Neural cell (in vitro differentiated cells): Measurements from ENCODE around the gene PSEN2. TPM values are rescaled to one million over a fixed set of nuclear protein-coding genes. Genes with fewer than 3 reads are reported as not detected.

Source experiments
- H2AFZ ChIP-seq: fragments of 200-600, 300-800 bp; sonication (generic), shearing (Covaris generic); 2 replicates; pipeline ENCODE4 v1.6.0; 2014; ENCODE audit warnings: low read depth, mild to moderate bottlenecking, antibody characterized with exemption, low read length, moderate library complexity
- H3F3A ChIP-seq: fragments of 200-600 bp; shearing (Covaris generic); 2 replicates; pipeline ENCODE4 v1.6.1; 2016; ENCODE audit warnings: mild to moderate bottlenecking, moderate library complexity, mixed read lengths, antibody characterized with exemption, low read length; ENCODE audit not compliant: insufficient read depth, poor library complexity, severe bottlenecking
- H3K27ac ChIP-seq: fragments of 200-600, 300-800 bp; sonication (generic), shearing (Covaris generic); 2 replicates; pipeline ENCODE4 v1.5.1; 2014; ENCODE audit warnings: mild to moderate bottlenecking, low read length, moderate library complexity
- H3K27me3 ChIP-seq: fragments of 300-800, 200-600 bp; sonication (generic), shearing (Covaris generic); 2 replicates; pipeline ENCODE4 v1.6.0; 2014; ENCODE audit warnings: mild to moderate bottlenecking, low read depth, low read length, moderate library complexity; ENCODE audit not compliant: insufficient read depth
- H3K36me3 ChIP-seq: fragments of 300-800, 200-600 bp; sonication (generic), shearing (Covaris generic); 2 replicates; pipeline ENCODE4 v1.5.1; 2014; ENCODE audit warnings: mild to moderate bottlenecking, antibody characterized with exemption, low read length, moderate library complexity; ENCODE audit not compliant: insufficient read depth
- H3K4me2 ChIP-seq: fragments of 300-800, 200-600 bp; sonication (generic), shearing (Covaris generic); 2 replicates; pipeline ENCODE4 v1.6.0; 2014; ENCODE audit warnings: mild to moderate bottlenecking, low read length
- H3K4me3 ChIP-seq: fragments of 300-800, 200-600 bp; sonication (generic), shearing (Covaris generic); 2 replicates; pipeline ENCODE4 v1.5.1; 2014; ENCODE audit warnings: mild to moderate bottlenecking, low read length, moderate library complexity
- H3K79me2 ChIP-seq: fragments of 200-600 bp; shearing (Covaris generic); replicated peaks from 2 replicates; pipeline ENCODE4 v1.6.0; 2014; ENCODE audit warnings: mild to moderate bottlenecking, low read length, moderate library complexity; ENCODE audit not compliant: insufficient read depth
- H3K9ac ChIP-seq: fragments of 300-800, 200-600 bp; sonication (generic), shearing (Covaris generic); 2 replicates; pipeline ENCODE4 v1.6.1; 2016; ENCODE audit warnings: mild to moderate bottlenecking, low read length, mixed read lengths
- H3K9me2 ChIP-seq: fragments of 200-600 bp; shearing (Covaris generic); 2 replicates; pipeline ENCODE4 v1.6.1; 2016; ENCODE audit warnings: mild to moderate bottlenecking, low read length, mixed read lengths; ENCODE audit not compliant: insufficient read depth
- H3K9me3 ChIP-seq: fragments of 200-600, 300-800 bp; sonication (generic), shearing (Covaris generic); 2 replicates; pipeline ENCODE4 v1.6.1; 2016; ENCODE audit warnings: mild to moderate bottlenecking, mixed run types, low read length, moderate library complexity, mixed read lengths
- H4K20me1 ChIP-seq: fragments of 200-600 bp; shearing (Covaris generic); 2 replicates; pipeline ENCODE4 v1.6.1; 2016; ENCODE audit warnings: mild to moderate bottlenecking, mixed run types; ENCODE audit not compliant: insufficient read depth
- CTCF ChIP-seq: fragments of 450-650 bp; IDR thresholded peaks from 2 replicates; pipeline ENCODE4 v1.5.1; 2014; ENCODE audit warnings: antibody characterized with exemption, mild to moderate bottlenecking, moderate library complexity; ENCODE audit not compliant: poor library complexity, severe bottlenecking
- EP300 ChIP-seq: fragments of 450-650 bp; conservative IDR thresholded peaks from 2 replicates; pipeline ENCODE4 v1.6.1; 2014; ENCODE audit warnings: antibody characterized with exemption, mild to moderate bottlenecking, moderate library complexity; ENCODE audit not compliant: poor library complexity, severe bottlenecking
- EZH2 ChIP-seq: fragments of 200-600, 300-800 bp; shearing (Covaris generic), sonication (generic); IDR thresholded peaks from 2 replicates; pipeline ENCODE4 v1.6.1; 2014; ENCODE audit warnings: antibody characterized with exemption, low read length, borderline replicate concordance, mild to moderate bottlenecking; ENCODE audit not compliant: insufficient read depth, poor library complexity, severe bottlenecking
- MXI1 ChIP-seq: fragments of 450-650 bp; conservative IDR thresholded peaks from 2 replicates; pipeline ENCODE4 v1.6.1; 2014; ENCODE audit warnings: antibody characterized with exemption, mild to moderate bottlenecking; ENCODE audit not compliant: poor library complexity, severe bottlenecking
- POLR2AphosphoS5 ChIP-seq: IDR thresholded peaks from 2 replicates; pipeline ENCODE4 v1.6.1; 2012
- RAD21 ChIP-seq: fragments of 450-650 bp; conservative IDR thresholded peaks from 2 replicates; pipeline ENCODE4 v1.6.1; 2014; ENCODE audit warnings: antibody characterized with exemption, mild to moderate bottlenecking, moderate library complexity
- REST ChIP-seq: IDR thresholded peaks from 2 replicates; pipeline ENCODE4 v1.6.1; 2012; ENCODE audit warnings: borderline replicate concordance
- SMC3 ChIP-seq: fragments of 450-650 bp; conservative IDR thresholded peaks from 2 replicates; pipeline ENCODE4 v1.6.1; 2014; ENCODE audit warnings: antibody characterized with exemption, mild to moderate bottlenecking, moderate library complexity; ENCODE audit not compliant: poor library complexity
- TAF1 ChIP-seq: IDR thresholded peaks from 2 replicates; pipeline ENCODE4 v1.6.1; 2012; ENCODE audit warnings: low read depth
- polyA plus RNA-seq: library from polyadenylated mRNA; depleted of rRNA; stranded (reverse); fragments of >200 nt; gene quantifications from 2 replicates; pipeline ENCODE4 v1.2.3, GENCODE V29; 2014

PSEN2 gene
- polyA plus RNA-seq, 1 donor from 2014 or later = 12.9 TPM

GRCh38 chr1:226902601-226903000 is 32.2 kb downstream of the PSEN2 start:
- no peak for TF ChIP-seq EZH2
- Histone ChIP-seq H4K20me1 (no peaks in the 10 kb centered on the region), H3K27ac (no peak overlapping the region), H3F3A (no peaks in the 10 kb centered on the region), H2AFZ (no peak overlapping the region), H3K36me3 (no peaks in the 10 kb centered on the region), H3K9ac (no peak overlapping the region), H3K9me3 (no peaks in the 10 kb centered on the region), H3K4me2 (no peak overlapping the region), H3K9me2 (no peaks in the 10 kb centered on the region), H3K79me2 (no peaks in the 10 kb centered on the region), H3K27me3 (no peaks in the 10 kb centered on the region), H3K4me3 (no peak overlapping the region)

GRCh38 chr1:226903819-226904716 is 33.7 kb downstream of the PSEN2 start:
- Histone ChIP-seq H3K27me3 (no peaks in the 10 kb centered on the region), H3K9me3 (no peaks in the 10 kb centered on the region), H3F3A (no peaks in the 10 kb centered on the region), H3K4me3 (no peak overlapping the region), H2AFZ (no peak overlapping the region), H3K79me2 (no peaks in the 10 kb centered on the region), H3K27ac (no peak overlapping the region), H3K9me2 (no peaks in the 10 kb centered on the region), H3K36me3 (no peaks in the 10 kb centered on the region), H3K9ac (no peak overlapping the region), H4K20me1 (no peaks in the 10 kb centered on the region), H3K4me2 (no peak overlapping the region)
- TF ChIP-seq EP300 = no peak
- no peak for TF ChIP-seq MXI1
- TF ChIP-seq POLR2AphosphoS5 = no peak
- no peak for TF ChIP-seq TAF1
- no peak for TF ChIP-seq RAD21
- TF ChIP-seq REST = no peak

GRCh38 chr1:226904772-226905171 is 34.4 kb downstream of the PSEN2 start:
- Histone ChIP-seq H3K79me2 (no peaks in the 10 kb centered on the region), H2AFZ (no peak overlapping the region), H3K27me3 (no peaks in the 10 kb centered on the region), H3K36me3 (no peaks in the 10 kb centered on the region), H4K20me1 (no peaks in the 10 kb centered on the region), H3K9me3 (no peaks in the 10 kb centered on the region), H3K4me3 (no peak overlapping the region), H3K9me2 (no peaks in the 10 kb centered on the region), H3K27ac (no peak overlapping the region), H3F3A (no peaks in the 10 kb centered on the region), H3K9ac (no peak overlapping the region), H3K4me2 (no peak overlapping the region)
- TF ChIP-seq POLR2AphosphoS5 (no peak), REST (no peak), SMC3 (no peak), MXI1 (no peak), EP300 (no peak), CTCF (no peak), EZH2 (no peak), TAF1 (no peak), RAD21 (no peak)
